Measurements from ENCODE around the gene L1CAM.

The L1CAM gene

DNA sequence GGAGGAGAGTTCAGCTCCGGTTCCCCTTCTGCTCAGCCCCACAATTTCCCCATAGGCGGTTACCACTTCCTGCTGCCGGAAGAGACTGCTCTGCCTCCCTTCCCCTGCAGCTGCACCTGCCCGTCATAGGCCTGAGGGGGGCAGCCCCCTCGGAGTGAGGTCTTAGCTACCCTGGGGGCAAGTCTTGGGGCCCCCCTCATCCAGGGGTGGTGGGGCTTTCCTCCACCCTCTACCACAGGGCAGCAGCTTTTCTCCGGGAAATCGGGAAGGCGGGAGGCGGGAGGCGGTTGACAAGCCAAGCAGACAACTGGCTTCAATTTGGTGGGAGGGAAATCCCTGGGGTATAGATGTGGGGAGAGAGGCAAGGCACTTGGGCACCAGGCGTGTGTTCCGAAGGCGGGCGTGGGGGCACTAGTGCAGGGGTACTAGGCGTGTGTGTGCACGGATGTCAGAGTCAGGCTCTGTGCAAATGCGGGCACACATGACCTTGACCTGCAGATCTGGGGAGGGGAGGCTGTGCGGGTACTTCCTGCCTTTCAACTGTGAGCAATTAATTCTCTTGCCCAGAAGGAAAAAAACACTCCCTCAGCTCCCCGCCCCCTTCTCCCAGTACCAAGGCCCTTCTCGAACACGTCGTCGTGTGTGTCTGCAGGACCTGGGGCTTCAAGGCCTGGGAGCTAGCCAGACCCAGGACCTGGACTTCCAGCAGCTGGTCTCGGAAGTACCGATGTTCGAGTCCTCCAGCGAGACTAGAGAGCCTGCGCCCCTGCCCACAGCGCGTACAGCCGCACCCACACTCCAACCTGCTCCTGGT lies 41.1 kb upstream of the L1CAM start:
- TF ChIP-seq SIN3A (IDR thresholded peaks at IDR 0.05; ENCODE audit: borderline replicate concordance, insufficient read depth, low read length), result no peak
- TF ChIP-seq FOXP2 (optimal IDR thresholded peaks at IDR 0.05; ENCODE audit: borderline replicate concordance, extremely low read depth, extremely low read length, insufficient read depth), result no peak
- TF ChIP-seq POLR2AphosphoS5 (IDR thresholded peaks at IDR 0.05; ENCODE audit: low read depth, low read length), result no peak; the same call in none of the 2 replicates
- TF ChIP-seq TAF1 (IDR thresholded peaks at IDR 0.05; ENCODE audit: borderline replicate concordance, insufficient read depth, low read length), result 0 out of 2 replicates have a peak, but pooled peaks have one; percentile 22
- TF ChIP-seq, protein P1, sequence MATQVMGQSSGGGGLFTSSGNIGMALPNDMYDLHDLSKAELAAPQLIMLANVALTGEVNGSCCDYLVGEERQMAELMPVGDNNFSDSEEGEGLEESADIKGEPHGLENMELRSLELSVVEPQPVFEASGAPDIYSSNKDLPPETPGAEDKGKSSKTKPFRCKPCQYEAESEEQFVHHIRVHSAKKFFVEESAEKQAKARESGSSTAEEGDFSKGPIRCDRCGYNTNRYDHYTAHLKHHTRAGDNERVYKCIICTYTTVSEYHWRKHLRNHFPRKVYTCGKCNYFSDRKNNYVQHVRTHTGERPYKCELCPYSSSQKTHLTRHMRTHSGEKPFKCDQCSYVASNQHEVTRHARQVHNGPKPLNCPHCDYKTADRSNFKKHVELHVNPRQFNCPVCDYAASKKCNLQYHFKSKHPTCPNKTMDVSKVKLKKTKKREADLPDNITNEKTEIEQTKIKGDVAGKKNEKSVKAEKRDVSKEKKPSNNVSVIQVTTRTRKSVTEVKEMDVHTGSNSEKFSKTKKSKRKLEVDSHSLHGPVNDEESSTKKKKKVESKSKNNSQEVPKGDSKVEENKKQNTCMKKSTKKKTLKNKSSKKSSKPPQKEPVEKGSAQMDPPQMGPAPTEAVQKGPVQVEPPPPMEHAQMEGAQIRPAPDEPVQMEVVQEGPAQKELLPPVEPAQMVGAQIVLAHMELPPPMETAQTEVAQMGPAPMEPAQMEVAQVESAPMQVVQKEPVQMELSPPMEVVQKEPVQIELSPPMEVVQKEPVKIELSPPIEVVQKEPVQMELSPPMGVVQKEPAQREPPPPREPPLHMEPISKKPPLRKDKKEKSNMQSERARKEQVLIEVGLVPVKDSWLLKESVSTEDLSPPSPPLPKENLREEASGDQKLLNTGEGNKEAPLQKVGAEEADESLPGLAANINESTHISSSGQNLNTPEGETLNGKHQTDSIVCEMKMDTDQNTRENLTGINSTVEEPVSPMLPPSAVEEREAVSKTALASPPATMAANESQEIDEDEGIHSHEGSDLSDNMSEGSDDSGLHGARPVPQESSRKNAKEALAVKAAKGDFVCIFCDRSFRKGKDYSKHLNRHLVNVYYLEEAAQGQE (IDR thresholded peaks at IDR 0.05; ENCODE audit: insufficient read depth in 1 of 2, low read depth in 2 of 2, low read length in 2 of 2), result 0 out of 4 replicates have a peak, but pooled peaks of 1 of the 2 experiments have one; percentile 15

DNA sequence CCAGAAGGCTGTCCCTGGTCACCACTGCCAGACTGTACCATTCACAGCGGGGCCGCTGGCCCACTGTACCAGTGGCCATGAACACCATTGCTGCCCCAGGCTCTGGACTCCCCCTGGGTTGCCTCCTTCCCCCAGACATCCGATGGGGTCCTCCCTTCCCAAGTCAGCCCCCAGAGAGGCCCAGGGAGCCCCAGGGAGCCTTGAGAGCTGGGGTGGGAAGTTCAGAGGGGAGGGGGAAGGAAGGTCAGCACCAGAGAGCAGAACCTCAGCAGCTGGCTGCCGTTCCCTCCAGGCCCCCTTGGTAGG lies 40.5 kb upstream of the L1CAM start:
- TF ChIP-seq SIN3A (IDR thresholded peaks at IDR 0.05; ENCODE audit: borderline replicate concordance, insufficient read depth, low read length) (no peak), FOXP2 (optimal IDR thresholded peaks at IDR 0.05; ENCODE audit: borderline replicate concordance, extremely low read depth, extremely low read length, insufficient read depth) (no peak), POLR2AphosphoS5 (IDR thresholded peaks at IDR 0.05; ENCODE audit: low read depth, low read length) (no peak), TAF1 (IDR thresholded peaks at IDR 0.05; ENCODE audit: borderline replicate concordance, insufficient read depth, low read length) (no peak)
- TF ChIP-seq, protein P1 (IDR thresholded peaks at IDR 0.05; ENCODE audit: insufficient read depth in 1 of 2, low read depth in 2 of 2, low read length in 2 of 2), result no peak

DNA sequence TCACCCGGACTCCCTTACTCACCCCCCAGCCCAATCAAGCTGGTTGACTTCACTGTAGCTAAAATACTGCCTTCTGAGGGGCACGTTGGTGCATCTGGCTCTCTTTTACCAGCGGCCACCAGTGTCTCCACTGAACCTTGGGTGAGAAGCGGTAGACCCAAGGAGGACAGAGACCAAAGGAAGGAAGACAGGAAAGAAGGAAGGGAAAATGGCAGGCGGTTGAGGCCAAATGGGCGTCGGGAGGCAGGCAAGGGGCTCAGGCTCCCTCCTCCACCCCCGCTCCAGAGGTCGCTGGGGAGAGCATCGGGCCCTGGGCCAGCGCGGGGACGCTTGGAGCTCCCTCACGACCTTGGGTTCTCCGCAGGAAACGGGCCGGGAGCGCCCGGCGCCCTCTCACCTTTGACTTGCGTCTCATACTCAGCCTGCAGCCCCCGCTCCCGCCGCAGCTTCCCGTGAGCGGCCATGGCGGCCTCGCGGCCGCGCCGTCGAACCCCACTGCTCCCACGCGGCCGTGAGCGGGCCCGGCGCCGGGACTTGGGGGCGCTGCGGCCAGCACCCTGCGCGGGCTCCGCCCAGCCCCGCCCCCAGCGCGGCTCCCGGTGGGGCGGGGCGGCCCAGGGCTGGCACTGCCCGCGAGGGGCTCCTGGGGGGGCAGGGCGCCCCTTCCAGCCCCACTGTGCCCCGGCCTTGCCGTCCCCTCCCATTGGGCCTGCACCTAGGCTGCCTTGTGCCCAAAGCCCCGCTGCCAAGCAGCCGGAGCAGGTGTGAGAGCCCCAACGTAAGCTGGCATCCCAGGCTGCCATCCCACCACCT lies 40.0 kb upstream of the L1CAM start, which contains the start of gene ARHGAP4:
TSS of gene ARHGAP4 (minus strand) at position 526 of the 813 bp plus-strand sequence. CDS start at position 464, 62 bp downstream.
- TF ChIP-seq SIN3A (IDR thresholded peaks at IDR 0.05; ENCODE audit: borderline replicate concordance, insufficient read depth, low read length) (no peak), FOXP2 (optimal IDR thresholded peaks at IDR 0.05; ENCODE audit: borderline replicate concordance, extremely low read depth, extremely low read length, insufficient read depth) (no peak), TAF1 (IDR thresholded peaks at IDR 0.05; ENCODE audit: borderline replicate concordance, insufficient read depth, low read length) (no peak), POLR2AphosphoS5 (IDR thresholded peaks at IDR 0.05; ENCODE audit: low read depth, low read length) (no peak)
- TF ChIP-seq, protein P1 (IDR thresholded peaks at IDR 0.05; ENCODE audit: insufficient read depth in 1 of 2, low read depth in 2 of 2, low read length in 2 of 2), result no peak

DNA sequence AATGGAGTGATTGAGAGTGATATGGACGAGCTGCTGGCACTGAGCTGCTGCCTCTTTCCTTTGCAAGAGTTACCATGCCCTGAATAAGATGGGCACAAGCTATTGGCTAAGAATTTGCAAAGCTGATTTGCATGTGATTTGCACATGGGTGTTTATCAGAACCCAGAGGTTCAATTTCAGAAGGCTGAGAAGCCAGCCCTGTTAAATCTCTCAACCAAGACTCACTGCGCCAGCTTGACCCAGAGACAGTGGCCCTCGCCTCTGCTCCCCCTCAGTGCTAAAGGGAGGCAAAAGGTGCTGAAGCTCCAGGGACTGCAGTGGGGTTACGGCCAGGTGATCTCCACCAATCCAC lies 39.4 kb upstream of the L1CAM start:
- TF ChIP-seq FOXP2 (optimal IDR thresholded peaks at IDR 0.05; ENCODE audit: borderline replicate concordance, extremely low read depth, extremely low read length, insufficient read depth) (no peak), POLR2AphosphoS5 (IDR thresholded peaks at IDR 0.05; ENCODE audit: low read depth, low read length) (no peak), SIN3A (IDR thresholded peaks at IDR 0.05; ENCODE audit: borderline replicate concordance, insufficient read depth, low read length) (no peak), TAF1 (IDR thresholded peaks at IDR 0.05; ENCODE audit: borderline replicate concordance, insufficient read depth, low read length) (no peak)
- TF ChIP-seq, protein P1 (IDR thresholded peaks at IDR 0.05; ENCODE audit: insufficient read depth in 1 of 2, low read depth in 2 of 2, low read length in 2 of 2), result no peak
